PFSK-1 (cell line): ENCODE data around the gene MCF2.

Experiments
- FOXP2 ChIP-seq: optimal IDR thresholded peaks from 2 replicates; pipeline ENCODE3; 2011; ENCODE audit warnings: borderline replicate concordance, control low read depth, inconsistent platforms; ENCODE audit not compliant: insufficient read depth; ENCODE audit errors: extremely low read length, extremely low read depth
- POLR2AphosphoS5 ChIP-seq: IDR thresholded peaks from 2 replicates; pipeline ENCODE4 v1.6.1; 2012; ENCODE audit warnings: low read depth, mild to moderate bottlenecking, control low read depth, low read length, moderate library complexity
- SIN3A ChIP-seq: IDR thresholded peaks from 2 replicates; pipeline ENCODE4 v1.6.1; 2012; ENCODE audit warnings: mild to moderate bottlenecking, low read length, moderate library complexity, borderline replicate concordance; ENCODE audit not compliant: insufficient read depth
- TAF1 ChIP-seq: IDR thresholded peaks from 2 replicates; pipeline ENCODE4 v1.6.1; 2012; ENCODE audit warnings: low read length, control low read depth, borderline replicate concordance; ENCODE audit not compliant: insufficient read depth
- TF ChIP-seq, protein P1 (sequence below), 2 experiments: IDR thresholded peaks; 2 replicates each; pipeline versions ENCODE4 v1.6.1 to v1.8.0; 2011 to 2012; ENCODE audit warnings: low read depth in 2 of 2, low read length in 2 of 2, control low read depth in 1 of 2, inconsistent platforms in 1 of 2, mild to moderate bottlenecking in 1 of 2, moderate library complexity in 1 of 2; ENCODE audit not compliant: insufficient read depth in 1 of 2

The MCF2 gene

DNA sequence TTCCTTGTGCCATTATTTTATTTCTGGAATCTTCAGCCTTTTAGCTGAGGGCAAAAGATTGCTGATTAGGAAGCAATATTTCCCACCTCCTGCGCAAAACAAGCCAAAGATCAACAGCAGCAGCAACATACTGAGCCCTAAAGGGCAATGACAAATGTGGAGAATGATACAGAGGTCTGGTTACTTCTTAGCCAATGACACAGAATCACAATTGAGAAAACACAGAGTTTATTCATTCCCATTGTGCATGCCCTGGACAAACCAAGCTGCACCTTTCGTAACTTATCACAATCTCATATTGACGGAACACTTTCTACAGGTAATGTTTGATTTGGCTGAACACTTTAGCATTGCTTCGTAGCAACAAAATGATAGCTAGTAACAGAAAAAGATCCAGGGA lies 164.0 kb downstream of the MCF2 start:
- no peak for TF ChIP-seq SIN3A
- TF ChIP-seq TAF1 = no peak
- TF ChIP-seq, protein P1, sequence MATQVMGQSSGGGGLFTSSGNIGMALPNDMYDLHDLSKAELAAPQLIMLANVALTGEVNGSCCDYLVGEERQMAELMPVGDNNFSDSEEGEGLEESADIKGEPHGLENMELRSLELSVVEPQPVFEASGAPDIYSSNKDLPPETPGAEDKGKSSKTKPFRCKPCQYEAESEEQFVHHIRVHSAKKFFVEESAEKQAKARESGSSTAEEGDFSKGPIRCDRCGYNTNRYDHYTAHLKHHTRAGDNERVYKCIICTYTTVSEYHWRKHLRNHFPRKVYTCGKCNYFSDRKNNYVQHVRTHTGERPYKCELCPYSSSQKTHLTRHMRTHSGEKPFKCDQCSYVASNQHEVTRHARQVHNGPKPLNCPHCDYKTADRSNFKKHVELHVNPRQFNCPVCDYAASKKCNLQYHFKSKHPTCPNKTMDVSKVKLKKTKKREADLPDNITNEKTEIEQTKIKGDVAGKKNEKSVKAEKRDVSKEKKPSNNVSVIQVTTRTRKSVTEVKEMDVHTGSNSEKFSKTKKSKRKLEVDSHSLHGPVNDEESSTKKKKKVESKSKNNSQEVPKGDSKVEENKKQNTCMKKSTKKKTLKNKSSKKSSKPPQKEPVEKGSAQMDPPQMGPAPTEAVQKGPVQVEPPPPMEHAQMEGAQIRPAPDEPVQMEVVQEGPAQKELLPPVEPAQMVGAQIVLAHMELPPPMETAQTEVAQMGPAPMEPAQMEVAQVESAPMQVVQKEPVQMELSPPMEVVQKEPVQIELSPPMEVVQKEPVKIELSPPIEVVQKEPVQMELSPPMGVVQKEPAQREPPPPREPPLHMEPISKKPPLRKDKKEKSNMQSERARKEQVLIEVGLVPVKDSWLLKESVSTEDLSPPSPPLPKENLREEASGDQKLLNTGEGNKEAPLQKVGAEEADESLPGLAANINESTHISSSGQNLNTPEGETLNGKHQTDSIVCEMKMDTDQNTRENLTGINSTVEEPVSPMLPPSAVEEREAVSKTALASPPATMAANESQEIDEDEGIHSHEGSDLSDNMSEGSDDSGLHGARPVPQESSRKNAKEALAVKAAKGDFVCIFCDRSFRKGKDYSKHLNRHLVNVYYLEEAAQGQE (IDR thresholded peaks at IDR 0.05; ENCODE audit: insufficient read depth in 1 of 2, low read depth in 2 of 2, low read length in 2 of 2) = no peak
- TF ChIP-seq POLR2AphosphoS5 = no peak
- TF ChIP-seq FOXP2 = no peak

DNA sequence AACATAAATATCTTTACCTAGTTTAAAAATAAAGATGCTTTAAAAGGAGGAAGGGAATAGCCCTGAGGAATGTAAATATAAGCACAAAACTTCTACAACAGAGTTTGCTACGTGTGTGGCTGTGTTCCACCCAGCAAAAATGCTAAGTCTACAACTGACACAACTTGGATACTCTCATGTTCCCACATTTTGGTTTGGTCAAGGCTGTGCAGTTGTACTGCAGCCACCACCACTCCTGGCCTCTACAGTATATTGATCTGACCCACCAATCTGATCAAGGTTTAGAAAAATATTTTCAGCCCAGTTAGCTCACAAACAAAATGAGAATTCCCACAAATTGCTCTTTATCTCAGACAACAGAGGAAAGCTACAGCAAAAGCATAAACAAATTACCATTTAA lies 165.3 kb downstream of the MCF2 start:
- TF ChIP-seq SIN3A = no peak
- TF ChIP-seq, protein P1 (IDR thresholded peaks at IDR 0.05; ENCODE audit: insufficient read depth in 1 of 2, low read depth in 2 of 2, low read length in 2 of 2) = no peak
- no peak for TF ChIP-seq POLR2AphosphoS5

DNA sequence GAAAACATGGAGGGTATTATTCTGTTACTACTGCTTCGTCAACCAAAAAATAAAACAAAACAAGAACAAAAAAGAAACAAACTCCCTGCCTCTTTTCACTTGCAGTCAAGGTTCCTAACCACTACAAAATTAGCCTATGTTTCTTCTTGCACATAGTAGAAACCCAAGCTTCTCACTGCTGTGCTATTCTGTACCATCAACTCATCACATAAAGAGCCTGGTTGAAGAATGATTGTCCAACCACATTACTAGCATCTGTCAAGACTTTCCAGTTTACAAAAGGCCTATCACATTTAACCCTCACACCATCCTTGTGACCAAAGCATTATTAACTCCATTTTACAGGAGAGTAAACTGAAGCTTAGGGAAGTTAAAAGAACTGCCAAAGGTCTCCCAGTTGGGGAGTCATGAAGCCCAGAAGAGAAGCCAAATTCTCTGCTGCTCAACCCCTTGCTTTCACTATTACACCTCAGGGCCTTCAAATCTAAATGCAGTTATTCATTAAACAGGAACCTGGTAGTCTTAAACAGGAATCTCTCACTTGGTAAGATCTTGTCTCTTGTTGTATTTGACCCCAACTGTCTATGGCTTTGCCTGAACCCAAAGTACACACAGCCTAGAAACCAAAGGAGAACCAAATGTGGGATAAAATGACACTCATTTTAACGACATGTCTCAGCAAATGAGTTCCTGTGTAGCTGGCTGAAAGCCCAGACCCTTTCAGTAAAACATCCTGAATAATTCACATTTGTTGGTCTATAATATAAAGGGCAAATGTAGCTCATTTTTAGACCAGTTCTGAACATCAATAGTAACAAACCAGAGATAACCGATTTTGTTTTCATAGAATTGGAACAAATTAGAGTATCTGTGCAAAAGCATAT lies 168.8 kb downstream of the MCF2 start:
- TF ChIP-seq FOXP2 (no peak), POLR2AphosphoS5 (no peak), SIN3A (no peak), TAF1 (no peak)
- TF ChIP-seq, protein P1 (IDR thresholded peaks at IDR 0.05; ENCODE audit: insufficient read depth in 1 of 2, low read depth in 2 of 2, low read length in 2 of 2) = no peak

DNA sequence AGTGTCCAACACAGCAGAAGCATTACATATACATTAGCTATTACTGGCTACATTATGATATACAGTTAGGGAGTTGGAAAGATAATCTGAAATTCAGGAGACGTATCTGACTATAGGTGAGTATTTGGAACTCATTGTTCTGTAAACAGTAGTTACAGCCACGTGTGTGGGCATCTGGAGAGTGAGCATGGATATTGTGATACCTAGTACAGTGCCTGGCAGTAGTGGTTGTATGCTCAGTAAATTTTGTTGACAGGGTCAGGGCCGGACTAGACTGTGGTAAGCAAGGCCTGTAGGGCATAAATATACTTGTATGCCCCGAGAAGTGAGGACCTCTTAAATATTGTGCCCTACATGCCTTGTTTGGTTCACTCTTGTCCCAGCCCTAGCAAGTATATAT lies 174.5 kb downstream of the MCF2 start:
- TF ChIP-seq TAF1 (no peak), FOXP2 (no peak), POLR2AphosphoS5 (no peak), SIN3A (no peak)
- TF ChIP-seq, protein P1 (IDR thresholded peaks at IDR 0.05; ENCODE audit: insufficient read depth in 1 of 2, low read depth in 2 of 2, low read length in 2 of 2) = no peak

DNA sequence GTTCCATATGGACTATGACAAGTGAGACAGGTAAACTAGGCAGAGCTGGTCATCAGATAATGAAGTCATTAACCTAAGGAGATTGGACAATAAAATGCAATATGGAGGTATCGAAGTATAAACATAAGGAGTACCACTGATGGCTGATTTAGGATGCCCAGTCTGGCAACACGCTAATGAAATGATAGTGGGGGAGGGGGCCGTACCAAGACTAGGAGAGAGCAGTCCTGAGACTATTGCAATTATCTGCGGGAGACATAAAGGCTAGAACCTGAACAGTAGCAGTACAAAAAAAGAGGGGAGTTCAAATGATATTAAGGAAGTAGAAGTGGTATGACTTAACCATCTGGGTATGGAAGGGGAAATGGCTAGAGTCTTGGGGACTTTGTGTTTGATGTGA lies 175.1 kb downstream of the MCF2 start:
- TF ChIP-seq, protein P1 (IDR thresholded peaks at IDR 0.05; ENCODE audit: insufficient read depth in 1 of 2, low read depth in 2 of 2, low read length in 2 of 2) = no peak
- TF ChIP-seq POLR2AphosphoS5 = no peak
- no peak for TF ChIP-seq SIN3A
- no peak for TF ChIP-seq TAF1
- TF ChIP-seq FOXP2 = no peak
